Activated CD4-positive, alpha-beta T cell treated with anti-CD3 and anti-CD28 coated beads, Interleukin-2, amount 10 ng/mL, durations not matched to agents 7 days and 5 days (primary cell): ENCODE measurements around the gene NEMP2. TPM values are rescaled to one million over a fixed set of nuclear protein-coding genes. Genes with fewer than 3 reads are reported as not detected.

Experiments
- CTCF ChIA-PET: fragments of 350-600 bp; sonication (Branson Sonifier 250); formaldehyde crosslinking; loops from one replicate; lab custom pipeline; 2021; ENCODE audit warnings: antibody characterized with exemption; lab: Charles Lee
- POLR2A ChIA-PET: fragments of 350-600 bp; sonication (Branson Sonifier 250); formaldehyde crosslinking; loops from one replicate; lab custom pipeline; 2021; ENCODE audit warnings: antibody characterized with exemption; lab: Charles Lee
- DNase-seq: peaks from one replicate; pipeline ENCODE4 v3.0.0-alpha.2; 2020
- H3K27ac Mint-ChIP-seq: one replicate; pipeline ENCODE4 v1.8.0; 2021; ENCODE audit warnings: mild to moderate bottlenecking, moderate library complexity, mixed read lengths
- H3K27me3 Mint-ChIP-seq: one replicate; pipeline ENCODE4 v1.8.0; 2021; ENCODE audit warnings: mixed read lengths
- H3K36me3 Mint-ChIP-seq: one replicate; pipeline ENCODE4 v1.8.0; 2021; ENCODE audit warnings: low read depth, mixed read lengths
- H3K4me1 Mint-ChIP-seq: one replicate; pipeline ENCODE4 v1.8.0; 2021; ENCODE audit warnings: mixed read lengths
- H3K4me3 Mint-ChIP-seq: one replicate; pipeline ENCODE4 v1.8.0; 2021; ENCODE audit warnings: mild to moderate bottlenecking, moderate library complexity, mixed read lengths
- H3K9me3 Mint-ChIP-seq: one replicate; pipeline ENCODE4 v1.8.0; 2021; ENCODE audit warnings: mixed read lengths
- total RNA-seq, 2 experiments: library from RNA; stranded (reverse); gene quantifications; one replicate each; pipeline ENCODE4 v1.2.3, GENCODE V29; 2021

The NEMP2 gene
- total RNA-seq, 2 experiments from 2014 or later: 22.8 to 23.5 TPM

- ChIA-PET POLR2A (no interaction called here), CTCF (interaction anchor here (1.4 kb wide), 1 partner anchor 16 kb away, joined by 3 read pairs; no protein-coding TSS in a partner anchor)
- H3K36me3 Mint-ChIP-seq: peaks cover 66% of the 10 kb centered on the region
- H3K4me3 Mint-ChIP-seq: no peak overlapping the region
- peaks cover 4% of the 10 kb centered on the region for H3K9me3 Mint-ChIP-seq
- DNase-seq: no peak
- H3K4me1 Mint-ChIP-seq: peaks cover 3% of the 10 kb centered on the region
- H3K27me3 Mint-ChIP-seq: no peaks in the 10 kb centered on the region
- H3K27ac Mint-ChIP-seq: no peak overlapping the region
Observed at GRCh38 chr2:190456833-190457232, 77.7 kb downstream of the NEMP2 start.

- CTCF ChIA-PET: interaction anchor here (1.4 kb wide), 1 partner anchor 15 kb away, joined by 3 read pairs; no protein-coding TSS in a partner anchor
- no peak overlapping the region for H3K4me3 Mint-ChIP-seq
- POLR2A ChIA-PET: interaction anchor here (0.7 kb wide), 1 partner anchor 14 kb away, joined by 3 read pairs; no protein-coding TSS in a partner anchor
Observed at GRCh38 chr2:190455358-190456095, 79.0 kb downstream of the NEMP2 start.

GRCh38 chr2:190454795-190455194 lies 79.7 kb downstream of the NEMP2 start:
- POLR2A ChIA-PET: interaction anchor here (0.7 kb wide), 1 partner anchor 13 kb away, joined by 3 read pairs; no protein-coding TSS in a partner anchor
- H3K27ac Mint-ChIP-seq: no peak overlapping the region
- H3K4me3 Mint-ChIP-seq: no peak overlapping the region
- DNase-seq: no peak
- peaks cover 4% of the 10 kb centered on the region for H3K9me3 Mint-ChIP-seq
- peaks cover 9% of the 10 kb centered on the region for H3K4me1 Mint-ChIP-seq
- H3K27me3 Mint-ChIP-seq: no peaks in the 10 kb centered on the region
- peaks cover 58% of the 10 kb centered on the region for H3K36me3 Mint-ChIP-seq
- CTCF ChIA-PET: no interaction called here

More at GRCh38 chr2:190455358-190456095, 79.0 kb downstream of the NEMP2 start:
- Mint-ChIP-seq H3K27ac (no peak overlapping the region), H3K9me3 (peaks cover 4% of the 10 kb centered on the region), H3K27me3 (no peaks in the 10 kb centered on the region), H3K36me3 (peaks cover 62% of the 10 kb centered on the region), H3K4me1 (peaks cover 9% of the 10 kb centered on the region)
- DNase-seq: no peak

Other genes with a start within 250 kb of the NEMP2 start
- 10 to 100 TPM; 13.3 to 14.5 TPM for gene HIBCH, start 214.9 kb downstream of the NEMP2 start, total RNA-seq
- 1 to 10 TPM; 6.7 to 6.9 TPM for gene INPP1, start 191.1 kb downstream of the NEMP2 start, total RNA-seq
- gene MFSD6, start 126.4 kb downstream of the NEMP2 start, total RNA-seq: 10 to 100 TPM; 42.3 to 42.8 TPM
- 10 to 100 TPM; 21.9 to 28.9 TPM for gene NAB1, start 114.4 kb upstream of the NEMP2 start, total RNA-seq